GM12875 (cell line): ENCODE results near the gene SEH1L.

Source experiments
- H3K4me3 ChIP-seq: one replicate; pipeline ENCODE4 v1.5.1; 2011; ENCODE audit warnings: low read depth, low read length, control low read depth
- TF ChIP-seq, protein P1 (sequence below): IDR thresholded peaks from 2 replicates; pipeline ENCODE4 v1.5.1; 2011; ENCODE audit warnings: low read depth, mild to moderate bottlenecking, control low read depth, inconsistent platforms, low read length, moderate library complexity, borderline replicate concordance; ENCODE audit not compliant: insufficient read depth

Gene SEH1L

DNA sequence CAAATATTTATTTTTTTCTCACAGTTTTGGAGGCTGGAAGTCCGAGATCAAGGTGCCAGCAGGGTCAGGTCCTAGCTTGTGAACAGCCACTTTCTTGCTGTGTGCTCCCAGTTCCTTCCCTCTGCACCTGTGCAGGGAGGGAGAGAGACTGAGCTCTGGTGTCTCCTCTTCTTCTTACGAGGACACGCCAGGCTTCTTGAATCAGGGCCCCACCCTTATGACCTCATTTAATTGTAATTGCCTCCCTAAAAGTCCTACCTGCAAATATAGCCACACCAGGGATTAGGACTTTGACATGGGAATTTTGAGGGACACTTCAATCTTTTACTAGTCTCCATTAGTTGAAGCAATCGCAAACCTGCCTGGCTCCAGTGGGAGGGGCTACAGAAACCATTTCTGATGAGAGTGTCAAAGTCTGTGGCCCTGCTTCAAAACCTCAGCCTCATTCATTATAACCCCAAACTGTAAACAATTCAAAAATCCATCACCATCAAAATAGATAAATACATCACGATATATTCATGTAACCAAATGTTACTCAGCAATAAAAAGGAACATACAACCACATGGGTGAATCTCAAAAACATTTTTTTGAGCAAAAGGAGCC, 18.2 kb upstream of the SEH1L start:
- TF ChIP-seq, protein P1, sequence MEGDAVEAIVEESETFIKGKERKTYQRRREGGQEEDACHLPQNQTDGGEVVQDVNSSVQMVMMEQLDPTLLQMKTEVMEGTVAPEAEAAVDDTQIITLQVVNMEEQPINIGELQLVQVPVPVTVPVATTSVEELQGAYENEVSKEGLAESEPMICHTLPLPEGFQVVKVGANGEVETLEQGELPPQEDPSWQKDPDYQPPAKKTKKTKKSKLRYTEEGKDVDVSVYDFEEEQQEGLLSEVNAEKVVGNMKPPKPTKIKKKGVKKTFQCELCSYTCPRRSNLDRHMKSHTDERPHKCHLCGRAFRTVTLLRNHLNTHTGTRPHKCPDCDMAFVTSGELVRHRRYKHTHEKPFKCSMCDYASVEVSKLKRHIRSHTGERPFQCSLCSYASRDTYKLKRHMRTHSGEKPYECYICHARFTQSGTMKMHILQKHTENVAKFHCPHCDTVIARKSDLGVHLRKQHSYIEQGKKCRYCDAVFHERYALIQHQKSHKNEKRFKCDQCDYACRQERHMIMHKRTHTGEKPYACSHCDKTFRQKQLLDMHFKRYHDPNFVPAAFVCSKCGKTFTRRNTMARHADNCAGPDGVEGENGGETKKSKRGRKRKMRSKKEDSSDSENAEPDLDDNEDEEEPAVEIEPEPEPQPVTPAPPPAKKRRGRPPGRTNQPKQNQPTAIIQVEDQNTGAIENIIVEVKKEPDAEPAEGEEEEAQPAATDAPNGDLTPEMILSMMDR = no peak
- H3K4me3 ChIP-seq = no peak overlapping the region

DNA sequence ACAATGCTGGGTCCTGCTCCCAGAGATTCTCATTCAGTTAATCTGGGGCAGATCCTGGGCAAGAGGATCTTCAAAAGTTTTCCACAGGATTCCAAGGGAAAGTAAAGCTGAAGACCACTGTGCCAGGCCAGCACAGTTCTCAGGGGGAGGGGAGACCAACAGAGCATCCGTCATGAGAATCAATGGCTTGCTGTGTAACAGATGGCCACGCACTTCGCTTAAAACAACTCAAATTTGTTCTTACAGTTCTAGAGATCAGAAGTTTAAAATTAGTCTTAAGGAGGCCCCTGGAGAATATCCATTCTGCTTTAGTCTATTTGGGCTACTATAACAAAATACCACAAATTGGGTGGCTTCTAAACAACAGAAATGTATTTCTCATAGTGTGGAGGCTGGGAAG, 17.4 kb upstream of the SEH1L start:
- TF ChIP-seq, protein P1 = no peak
- no peak overlapping the region for H3K4me3 ChIP-seq

DNA sequence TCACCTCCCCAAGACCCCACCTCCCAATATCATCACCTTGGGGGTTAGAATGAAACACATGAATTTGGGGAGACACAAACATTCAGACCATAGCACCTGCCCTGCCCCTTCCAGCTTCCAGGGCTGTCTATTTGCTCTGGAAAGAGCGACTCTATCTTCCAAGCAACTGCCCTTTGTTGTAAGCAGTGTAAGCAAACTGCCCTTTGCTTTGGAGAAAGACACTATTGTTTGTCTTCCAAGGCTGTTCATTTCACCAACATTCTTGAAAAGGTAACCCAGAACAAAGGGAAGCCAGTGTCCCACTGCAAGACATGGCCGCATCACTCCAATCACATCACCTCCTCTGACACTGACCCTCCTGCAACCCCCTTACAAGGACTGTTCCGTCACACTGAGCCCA, 16.9 kb upstream of the SEH1L start:
- TF ChIP-seq, protein P1 = no peak
- no peak overlapping the region for H3K4me3 ChIP-seq

DNA sequence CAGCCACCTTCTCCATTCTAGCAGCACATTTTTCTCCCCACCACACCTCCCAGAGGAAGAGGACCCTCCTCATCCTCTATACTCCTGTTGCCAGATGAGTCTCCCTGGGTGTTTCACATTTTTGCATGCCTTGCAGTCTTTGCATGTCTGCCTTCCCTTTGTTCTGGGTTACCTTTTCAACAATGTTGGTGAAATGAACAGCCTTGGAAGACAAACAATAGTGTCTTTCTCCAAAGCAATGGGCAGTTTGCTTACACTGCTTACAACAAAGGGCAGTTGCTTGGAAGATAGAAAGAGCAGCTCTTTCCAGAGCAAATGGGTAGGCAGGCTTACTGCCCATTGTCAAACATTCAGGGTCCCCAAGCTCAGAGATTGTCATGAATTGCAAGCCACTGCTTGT, 14.5 kb upstream of the SEH1L start:
- no peak overlapping the region for H3K4me3 ChIP-seq
- TF ChIP-seq, protein P1 = no peak

DNA sequence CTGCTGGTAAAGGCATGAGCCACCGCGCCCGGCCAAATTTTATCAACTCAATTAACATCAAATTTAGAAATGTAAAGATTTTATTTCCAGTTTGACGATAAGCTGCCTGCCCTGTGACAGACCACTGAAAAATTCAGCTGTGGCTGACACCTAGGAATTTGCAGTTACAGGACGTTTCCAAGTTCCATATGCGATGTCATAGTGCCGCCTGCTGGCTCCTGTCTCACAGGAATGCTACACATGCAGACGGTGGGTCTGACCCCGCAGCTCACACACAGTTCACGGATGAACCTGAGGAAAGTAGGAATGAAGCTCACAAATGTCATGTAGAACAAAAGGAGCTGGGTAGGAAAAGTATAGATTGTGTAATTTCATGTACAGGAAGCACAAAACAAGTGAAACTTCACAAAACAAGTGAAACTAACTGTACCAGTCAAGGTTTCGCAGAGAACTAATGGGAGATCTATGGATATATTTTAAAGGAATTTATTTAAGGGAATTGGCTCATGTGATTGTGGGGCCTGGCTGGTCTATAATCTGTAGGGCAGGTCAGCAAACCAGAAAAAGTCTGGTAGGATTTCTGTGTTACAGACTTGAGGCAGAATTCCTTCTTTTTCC, 13.2 kb upstream of the SEH1L start:
- TF ChIP-seq, protein P1 = peak; percentile 90
- no peak overlapping the region for H3K4me3 ChIP-seq

DNA sequence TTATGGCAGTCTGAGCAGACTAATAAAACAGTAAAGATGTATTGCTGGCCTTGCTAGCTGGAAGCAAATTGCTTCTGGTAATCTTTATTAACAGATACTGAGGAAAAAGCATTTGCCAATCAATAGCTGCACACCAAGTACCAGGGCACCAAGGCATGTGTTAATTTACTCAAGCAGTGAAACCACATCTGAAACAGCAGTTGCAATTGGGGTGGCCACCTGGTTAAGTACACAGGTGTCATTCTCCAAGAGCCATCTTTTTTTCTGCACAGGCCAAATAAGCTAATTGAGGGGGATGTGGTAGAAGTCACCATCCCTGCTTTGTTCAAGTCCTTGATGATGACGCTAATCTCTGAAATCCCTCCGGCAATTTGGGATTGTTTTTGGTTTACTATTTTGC, 8.6 kb upstream of the SEH1L start:
- no peak overlapping the region for H3K4me3 ChIP-seq
- TF ChIP-seq, protein P1 = no peak

DNA sequence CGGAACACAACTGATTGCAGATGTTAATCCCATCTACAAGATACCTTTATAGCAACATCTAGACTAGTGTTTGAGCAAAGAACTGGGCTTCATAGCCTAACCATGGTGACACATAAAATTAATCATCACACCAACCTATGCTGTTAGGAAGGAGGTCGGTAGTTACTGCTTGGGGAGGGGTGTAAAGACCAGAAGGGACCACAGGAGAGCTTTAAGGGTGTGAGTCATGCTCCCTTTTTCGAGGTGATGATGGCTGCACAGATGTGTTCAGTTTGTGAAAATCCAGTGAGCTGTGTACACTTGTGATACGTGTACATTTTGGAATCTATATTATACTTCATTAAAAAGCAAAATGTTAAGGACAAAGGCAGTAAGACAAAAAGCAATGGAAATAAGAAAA, 4.6 kb upstream of the SEH1L start:
- TF ChIP-seq, protein P1 = no peak
- no peak overlapping the region for H3K4me3 ChIP-seq
